Tibial nerve (tissue), 4 donors: Measurements from ENCODE around the gene PRXL2A. TPM values are rescaled to one million over a fixed set of nuclear protein-coding genes. Genes with fewer than 3 reads are reported as not detected.

ENCODE experiments used
- DNase-seq, 2 donors: peaks; one replicate each; pipeline ENCODE4 v3.0.0-alpha.2; 2019; ENCODE audit warnings: low spot score in 2 of 2
- H3K27ac ChIP-seq, 4 donors: fragments of 200-600 bp; sonication (generic) in 3 of 4; one replicate each; pipeline ENCODE4 v1.5.1; 2017 to 2019; ENCODE audit warnings: mild to moderate bottlenecking in 1 of 4
- H3K27me3 ChIP-seq, 2 donors: fragments of 200-600 bp; sonication (generic) in 1 of 2; one replicate each; pipeline versions ENCODE4 v1.5.1 to v1.6.0; 2017 to 2019
- H3K36me3 ChIP-seq, 3 donors: fragments of 200-600 bp; sonication (generic); one replicate each; pipeline ENCODE4 v1.5.1; 2018 to 2019
- H3K4me1 ChIP-seq, 4 donors: fragments of 200-600 bp; sonication (generic) in 3 of 4; one replicate each; pipeline ENCODE4 v1.5.1; 2017 to 2019
- H3K4me3 ChIP-seq, 4 donors: fragments of 200-600 bp; sonication (generic) in 3 of 4; one replicate each; pipeline ENCODE4 v1.5.1; 2017 to 2019; ENCODE audit warnings: mild to moderate bottlenecking in 1 of 4, moderate library complexity in 1 of 4
- H3K9me3 ChIP-seq, 4 donors: fragments of 200-600 bp; sonication (generic) in 3 of 4; one replicate each; pipeline ENCODE4 v1.5.1; 2017 to 2019
- EP300 ChIP-seq, 2 donors: sonication (generic); formaldehyde crosslinking; IDR thresholded peaks; one replicate each; pipeline ENCODE4 v1.6.1; 2017; ENCODE audit warnings: antibody characterized with exemption in 2 of 2, mild to moderate bottlenecking in 1 of 2
- POLR2A ChIP-seq, 2 donors: fragments of 450-650 bp; IDR thresholded peaks; one replicate each; pipeline ENCODE4 v1.6.1; 2017; ENCODE audit warnings: antibody characterized with exemption in 2 of 2, mild to moderate bottlenecking in 2 of 2, moderate library complexity in 2 of 2
- WGBS, 2 donors: methylation state at CpG; one replicate each; pipeline ENCODE4 v1.1.5; 2018; 5-methylcytosine and 5-hydroxymethylcytosine counted together
- total RNA-seq, 4 donors: library from RNA; depleted of rRNA; stranded (reverse); fragments of >200 nt; gene quantifications; one replicate each; pipeline ENCODE4 v1.1.0, GENCODE V29; 2016
- TF ChIP-seq, protein P1 (sequence below), 5 experiments: fragments of 200-600 bp in 3 of 5; fragments of 450-650 bp in 2 of 5; sonication (generic) in 3 of 5; IDR thresholded peaks; one replicate each; pipeline ENCODE4 v1.5.1; 2016 to 2019; ENCODE audit warnings: antibody characterized with exemption in 5 of 5, mild to moderate bottlenecking in 3 of 5, moderate library complexity in 2 of 5

PRXL2A gene
- total RNA-seq, 4 donors from 2014 or later = 94.5 to 176 (median 128) TPM

- Histone ChIP-seq H3K4me1 (peaks cover 0 to 28% (median 4%) of the 10 kb centered on the region in 4 donors), H3K36me3 (no peaks in the 10 kb centered on the region), H3K9me3 (no peaks in the 10 kb centered on the region), H3K27me3 (no peaks in the 10 kb centered on the region), H3K27ac (peak overlapping the region in 1 of 4 donors; percentile 43), H3K4me3 (no peak overlapping the region)
- no peak for TF ChIP-seq POLR2A (IDR thresholded peaks at IDR 0.05)
- TF ChIP-seq, protein P1, sequence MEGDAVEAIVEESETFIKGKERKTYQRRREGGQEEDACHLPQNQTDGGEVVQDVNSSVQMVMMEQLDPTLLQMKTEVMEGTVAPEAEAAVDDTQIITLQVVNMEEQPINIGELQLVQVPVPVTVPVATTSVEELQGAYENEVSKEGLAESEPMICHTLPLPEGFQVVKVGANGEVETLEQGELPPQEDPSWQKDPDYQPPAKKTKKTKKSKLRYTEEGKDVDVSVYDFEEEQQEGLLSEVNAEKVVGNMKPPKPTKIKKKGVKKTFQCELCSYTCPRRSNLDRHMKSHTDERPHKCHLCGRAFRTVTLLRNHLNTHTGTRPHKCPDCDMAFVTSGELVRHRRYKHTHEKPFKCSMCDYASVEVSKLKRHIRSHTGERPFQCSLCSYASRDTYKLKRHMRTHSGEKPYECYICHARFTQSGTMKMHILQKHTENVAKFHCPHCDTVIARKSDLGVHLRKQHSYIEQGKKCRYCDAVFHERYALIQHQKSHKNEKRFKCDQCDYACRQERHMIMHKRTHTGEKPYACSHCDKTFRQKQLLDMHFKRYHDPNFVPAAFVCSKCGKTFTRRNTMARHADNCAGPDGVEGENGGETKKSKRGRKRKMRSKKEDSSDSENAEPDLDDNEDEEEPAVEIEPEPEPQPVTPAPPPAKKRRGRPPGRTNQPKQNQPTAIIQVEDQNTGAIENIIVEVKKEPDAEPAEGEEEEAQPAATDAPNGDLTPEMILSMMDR (IDR thresholded peaks at IDR 0.05) = no peak
- DNase-seq = no peak
- 87 to 94% methylated on average over 1 of the region's 1 CpG for WGBS, 2 donors
Measured at GRCh38 chr10:80405035-80405434, 3.3 kb upstream of the PRXL2A start.

GRCh38 chr10:80405626-80406025 lies 2.7 kb upstream of the PRXL2A start:
- H3K36me3 ChIP-seq = no peaks in the 10 kb centered on the region
- H3K4me1 ChIP-seq = peaks cover 0 to 34% (median 10%) of the 10 kb centered on the region in 4 donors
- no peak for TF ChIP-seq EP300 (IDR thresholded peaks at IDR 0.05)
- TF ChIP-seq, protein P1 (IDR thresholded peaks at IDR 0.05) = no peak
- TF ChIP-seq POLR2A (IDR thresholded peaks at IDR 0.05) = no peak
- peak overlapping the region in 2 of 4 donors; percentile 10 to 43 for H3K27ac ChIP-seq
- H3K27me3 ChIP-seq = no peaks in the 10 kb centered on the region
- 72% methylated on average over 4 of the region's 4 CpGs for WGBS, 2 donors
- no peak overlapping the region for H3K4me3 ChIP-seq
- DNase-seq = no peak
- no peaks in the 10 kb centered on the region for H3K9me3 ChIP-seq

DNA sequence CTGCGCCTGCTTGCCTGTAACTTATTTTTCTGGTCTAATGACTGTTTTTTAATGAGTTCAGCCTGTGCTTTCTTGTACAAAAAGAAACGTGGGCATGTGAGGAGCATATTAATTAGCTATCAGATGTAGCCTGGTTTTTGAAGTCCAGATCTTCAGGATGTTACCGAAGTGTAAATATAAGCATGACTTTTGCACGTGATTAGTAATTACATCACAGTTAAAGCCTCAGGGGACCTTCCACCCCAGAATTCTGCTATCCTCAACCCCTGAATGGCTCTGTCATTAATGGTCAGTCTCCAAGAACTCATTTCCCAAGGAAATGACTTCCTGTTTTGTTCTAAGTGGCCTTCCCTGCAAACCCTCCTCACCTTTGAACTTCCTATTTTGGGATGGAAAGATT lies 2.1 kb upstream of the PRXL2A start:
- WGBS, 2 donors = 34 to 60% methylated on average over 4 of the region's 4 CpGs
- TF ChIP-seq, protein P1 (IDR thresholded peaks at IDR 0.05) = no peak
- TF ChIP-seq POLR2A (IDR thresholded peaks at IDR 0.05) (no peak), EP300 (IDR thresholded peaks at IDR 0.05) (no peak)
- H3K9me3 ChIP-seq = no peaks in the 10 kb centered on the region
- H3K4me1 ChIP-seq = peaks cover 0 to 40% (median 15%) of the 10 kb centered on the region in 4 donors
- H3K36me3 ChIP-seq = no peaks in the 10 kb centered on the region
- H3K27ac ChIP-seq = peak overlapping the region in 2 of 4 donors; percentile 10 to 43
- H3K27me3 ChIP-seq = no peaks in the 10 kb centered on the region
- no peak for DNase-seq
- H3K4me3 ChIP-seq = no peak overlapping the region

- no peaks in the 10 kb centered on the region for H3K36me3 ChIP-seq
- no peaks in the 10 kb centered on the region for H3K27me3 ChIP-seq
- H3K9me3 ChIP-seq = no peaks in the 10 kb centered on the region
- peak overlapping the region; percentile 76 to 94 (median 84) for H3K27ac ChIP-seq
- no peak for DNase-seq
- H3K4me1 ChIP-seq = peaks cover 0 to 56% (median 23%) of the 10 kb centered on the region in 4 donors
- H3K4me3 ChIP-seq = peak overlapping the region; percentile 56 to 95 (median 75)
- WGBS, 2 donors = 21 to 29% methylated on average over 16 of the region's 16 CpGs
- TF ChIP-seq EP300 (IDR thresholded peaks at IDR 0.05) = no peak
- TF ChIP-seq POLR2A (IDR thresholded peaks at IDR 0.05) = no peak
- TF ChIP-seq, protein P1 (IDR thresholded peaks at IDR 0.05) = no peak
Measured at GRCh38 chr10:80407812-80408241, 524 bp upstream of the PRXL2A start.

DNA sequence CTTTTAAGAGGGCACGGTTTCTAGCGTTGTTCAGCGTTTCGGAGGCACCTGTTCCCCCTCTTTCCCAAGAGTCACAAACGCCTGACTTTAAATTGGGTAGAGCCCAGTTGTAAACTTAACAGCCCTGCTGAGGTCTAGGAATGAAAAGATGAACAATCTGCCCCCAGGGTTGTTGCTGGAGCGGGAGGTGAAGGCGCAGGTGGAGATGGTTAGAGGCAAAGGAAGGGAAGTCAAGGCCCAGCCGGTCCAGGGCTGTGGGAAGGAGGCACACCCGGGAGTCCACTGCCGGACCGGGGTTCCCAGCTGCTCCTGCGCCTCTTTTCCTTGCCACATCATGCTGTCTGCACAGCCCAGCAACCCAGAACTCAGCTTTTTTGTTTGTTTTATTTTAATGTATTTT lies 770 bp downstream of the PRXL2A start:
- Histone ChIP-seq H3K4me3 (peak overlapping the region; percentile 56 to 95 (median 75)), H3K27ac (peak overlapping the region; percentile 76 to 94 (median 84)), H3K9me3 (no peaks in the 10 kb centered on the region), H3K27me3 (no peaks in the 10 kb centered on the region), H3K36me3 (no peaks in the 10 kb centered on the region), H3K4me1 (peaks cover 0 to 69% (median 29%) of the 10 kb centered on the region in 4 donors)
- TF ChIP-seq, protein P1 (IDR thresholded peaks at IDR 0.05) = no peak
- TF ChIP-seq POLR2A (IDR thresholded peaks at IDR 0.05) (no peak), EP300 (IDR thresholded peaks at IDR 0.05) (no peak)
- DNase-seq = no peak
- WGBS, 2 donors = 22 to 27% methylated on average over 12 of the region's 12 CpGs
